Measurements from ENCODE around the gene THEMIS2.
"Not testable (repeated sequence)": the region's sequence is repeated elsewhere in the genome, so short reads cannot be mapped to it uniquely, and the experiment has no call there.

THEMIS2 gene

DNA sequence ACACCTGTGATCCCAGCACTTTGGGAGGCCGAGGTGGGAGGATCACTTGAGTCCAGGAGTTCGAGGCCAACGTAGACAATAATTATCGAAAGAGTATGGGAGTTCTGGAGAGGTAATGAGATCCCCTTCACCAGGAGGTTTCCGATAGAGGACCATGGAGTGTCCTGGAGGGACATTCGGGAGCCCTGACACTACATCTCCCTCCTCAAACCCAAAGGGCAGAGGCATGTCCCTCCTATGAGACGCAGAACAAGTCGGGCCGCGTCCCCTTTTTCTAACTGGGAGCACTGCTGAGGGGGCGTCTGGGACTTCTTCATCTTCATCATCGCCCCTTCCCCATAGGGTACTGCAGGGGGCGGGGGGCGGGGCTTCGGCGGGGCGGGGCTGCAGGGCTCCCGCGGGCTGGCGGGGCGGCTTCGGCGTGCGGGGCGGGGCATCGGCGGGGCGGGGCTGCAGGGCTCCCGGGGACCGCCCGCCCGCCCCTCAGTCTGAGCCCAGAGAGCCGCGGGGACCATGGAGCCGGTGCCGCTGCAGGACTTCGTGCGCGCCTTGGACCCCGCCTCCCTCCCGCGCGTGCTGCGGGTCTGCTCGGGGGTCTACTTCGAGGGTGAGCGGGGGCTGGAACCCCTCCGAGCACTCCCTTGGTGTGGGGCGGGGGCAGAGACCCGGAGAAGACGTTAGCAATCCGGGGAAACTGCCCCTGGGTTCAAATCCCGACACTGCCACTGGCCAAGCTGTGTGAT is at the start of gene THEMIS2:
Gene THEMIS2 (plus strand): TSS at position 486 of the 743 bp plus-strand sequence. CDS start 28 bp downstream, at position 514.
- DNase-seq (ENCODE audit: low read depth), result peak; percentile 71

GRCh38 chr1:27823784-27824183 is 48.6 kb upstream of the THEMIS2 start:
- DNase-seq (ENCODE audit: low read depth), result no peak

- no peak for DNase-seq (ENCODE audit: low read depth)
These were observed 47.9 kb upstream of the THEMIS2 start for GRCh38 chr1:27824411-27824810.

DNA sequence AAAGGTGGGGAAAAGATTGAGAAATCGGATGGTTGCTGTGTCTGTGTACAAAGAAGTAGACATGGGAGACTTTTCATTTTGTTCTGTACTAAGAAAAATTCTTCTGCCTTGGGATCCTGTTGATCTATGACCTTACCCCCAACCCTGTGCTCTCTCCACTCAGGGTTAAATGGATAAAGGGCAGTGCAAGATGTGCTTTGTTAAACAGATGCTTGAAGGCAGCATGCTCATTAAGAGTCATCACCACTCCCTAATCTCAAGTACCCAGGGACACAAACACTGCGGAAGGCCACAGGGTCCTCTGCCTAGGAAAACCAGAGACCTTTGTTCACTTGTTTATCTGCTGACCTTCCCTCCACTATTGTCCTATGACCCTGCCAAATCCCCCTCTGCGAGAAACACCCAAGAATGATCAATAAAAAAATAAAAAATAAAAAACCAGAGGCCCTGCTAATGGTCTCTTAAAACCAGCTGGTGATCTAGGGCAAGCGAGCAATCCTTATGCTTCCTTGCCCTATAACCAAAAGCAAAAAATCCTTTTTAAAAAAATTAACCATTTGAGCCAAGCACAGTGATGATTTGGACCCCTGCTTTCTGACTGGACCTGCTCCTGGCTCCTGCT is 42.9 kb upstream of the THEMIS2 start:
- DNase-seq (ENCODE audit: low read depth), result not testable (repeated sequence)

DNA sequence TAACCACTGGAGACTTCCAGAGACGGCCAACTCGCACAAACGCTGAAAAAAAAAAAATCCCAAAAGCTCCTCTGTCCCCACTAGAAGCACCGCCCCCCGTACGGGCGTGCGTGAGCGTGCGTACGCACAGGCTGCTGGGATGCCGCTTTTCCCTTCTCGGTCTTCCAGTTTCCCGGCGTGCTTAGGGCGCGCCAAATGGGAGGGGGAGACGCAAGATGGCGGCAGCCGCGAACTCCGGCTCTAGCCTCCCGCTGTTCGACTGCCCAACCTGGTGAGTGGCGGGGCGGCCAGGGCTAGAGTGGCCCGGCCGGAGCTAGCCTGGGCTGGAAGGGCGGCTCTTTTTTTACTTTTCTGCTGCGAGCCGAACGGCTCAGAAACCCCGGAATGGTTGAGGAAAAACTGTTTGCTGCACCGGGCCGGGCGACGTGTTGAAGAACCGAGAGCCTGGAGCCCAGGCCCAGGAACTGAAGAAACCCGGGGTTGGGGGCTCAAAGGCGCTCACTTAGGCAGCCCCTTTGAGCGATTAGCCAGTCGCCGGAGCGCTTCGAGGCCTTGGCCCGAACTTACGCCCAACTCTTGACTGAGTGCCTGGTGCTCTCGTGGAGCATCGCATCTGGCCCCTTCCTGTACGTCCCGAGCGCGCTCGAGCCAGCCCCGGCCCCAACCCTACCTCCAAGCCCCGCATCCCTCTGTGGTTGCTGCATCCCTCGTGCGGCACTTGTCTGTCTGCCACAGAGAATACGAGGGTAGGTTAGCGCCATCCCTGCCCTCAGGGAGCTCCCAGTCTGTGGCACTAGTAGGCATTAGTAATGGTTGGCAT is 41.5 kb upstream of the THEMIS2 start, which contains the start of gene PPP1R8:
Gene PPP1R8 (plus strand): TSS at position 162 of the 820 bp plus-strand sequence. CDS start 54 bp downstream, at position 216.
- DNase-seq (ENCODE audit: low read depth), result peak; percentile 86

DNA sequence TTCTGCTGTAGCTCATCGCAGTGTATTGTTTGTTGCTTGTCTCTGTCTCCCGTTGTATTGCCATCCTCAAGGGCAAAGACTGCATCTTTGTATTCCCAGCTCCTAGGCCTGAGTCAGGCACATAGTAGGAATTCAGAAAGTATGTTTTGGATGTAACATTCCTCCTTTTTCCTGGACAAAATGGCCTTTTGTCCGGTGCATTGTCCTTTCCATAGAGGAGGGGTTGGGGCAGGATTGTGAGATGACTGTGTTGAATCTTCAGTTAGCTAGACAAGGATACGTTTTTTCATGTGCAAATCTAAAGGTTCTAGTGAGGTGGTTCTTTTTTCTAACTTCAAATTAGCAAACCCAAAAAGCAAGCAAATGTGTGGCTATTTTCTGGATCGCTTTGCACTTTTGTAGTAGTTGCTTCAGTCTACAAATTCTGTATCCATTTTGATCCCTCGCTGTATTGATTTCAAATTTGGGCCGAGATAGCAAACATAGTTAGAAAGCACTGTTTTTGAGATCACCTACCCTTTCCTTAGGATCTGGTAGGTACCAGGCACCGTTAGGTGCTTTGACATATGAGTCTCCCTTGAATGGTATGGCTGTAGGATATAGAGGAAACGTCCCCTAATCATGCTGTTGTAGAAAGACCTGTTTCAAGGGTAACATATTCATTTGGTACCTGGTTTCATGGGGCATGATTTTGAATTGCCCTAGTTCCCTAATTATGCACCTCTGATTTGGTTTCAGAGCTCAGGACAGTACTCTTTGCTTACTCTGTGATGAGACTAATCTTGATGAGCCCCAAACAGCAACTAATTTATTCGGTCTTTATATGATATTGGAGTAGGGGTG is 40.6 kb upstream of the THEMIS2 start:
- no peak for DNase-seq (ENCODE audit: low read depth)

- no peak for DNase-seq (ENCODE audit: low read depth)
These were observed 39.6 kb upstream of the THEMIS2 start for GRCh38 chr1:27832762-27833161.

DNA sequence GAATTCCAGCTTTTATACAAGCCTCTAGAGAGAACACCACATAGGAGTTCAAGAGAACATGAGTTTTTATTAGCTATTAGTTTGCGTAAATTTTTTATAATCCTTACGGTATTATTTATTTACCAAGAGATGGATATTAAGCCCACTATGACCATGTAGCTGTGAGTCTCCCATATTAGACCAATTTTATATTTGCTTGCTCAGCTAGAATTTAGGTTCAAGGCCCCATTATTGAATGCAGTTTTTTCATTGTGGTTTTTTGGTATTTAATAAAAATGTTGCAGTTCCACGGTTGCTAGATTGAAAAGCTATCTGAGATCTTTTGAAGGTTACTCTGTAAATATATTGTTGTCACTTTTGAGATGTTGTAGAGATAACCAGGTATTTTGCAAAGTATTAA is 38.9 kb upstream of the THEMIS2 start:
- DNase-seq (ENCODE audit: low read depth), result no peak

DNA sequence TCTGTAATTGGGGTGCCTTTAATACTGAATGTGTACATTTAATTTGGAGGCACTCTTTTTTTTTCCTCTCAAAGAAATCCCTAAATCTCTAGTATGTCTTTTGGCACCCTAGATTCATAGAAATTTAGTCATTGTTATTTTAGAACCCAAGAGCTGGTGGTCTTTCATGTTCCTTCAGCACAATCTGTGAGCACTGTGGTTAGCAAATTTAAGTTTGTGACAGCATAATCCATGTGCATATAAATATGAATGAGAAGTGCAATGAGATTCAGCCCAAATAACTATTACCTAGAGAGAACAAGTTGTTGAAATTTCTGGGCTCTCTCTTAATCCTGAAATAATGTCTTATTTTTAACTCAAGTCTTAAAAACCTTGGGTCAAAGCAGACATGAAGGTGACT is 37.3 kb upstream of the THEMIS2 start:
- DNase-seq (ENCODE audit: low read depth), result no peak

GRCh38 chr1:27835501-27835900 is 36.8 kb upstream of the THEMIS2 start:
- DNase-seq (ENCODE audit: low read depth), result no peak

- no peak for DNase-seq (ENCODE audit: low read depth)
These were observed 22.4 kb upstream of the THEMIS2 start for GRCh38 chr1:27849951-27850350.

DNA sequence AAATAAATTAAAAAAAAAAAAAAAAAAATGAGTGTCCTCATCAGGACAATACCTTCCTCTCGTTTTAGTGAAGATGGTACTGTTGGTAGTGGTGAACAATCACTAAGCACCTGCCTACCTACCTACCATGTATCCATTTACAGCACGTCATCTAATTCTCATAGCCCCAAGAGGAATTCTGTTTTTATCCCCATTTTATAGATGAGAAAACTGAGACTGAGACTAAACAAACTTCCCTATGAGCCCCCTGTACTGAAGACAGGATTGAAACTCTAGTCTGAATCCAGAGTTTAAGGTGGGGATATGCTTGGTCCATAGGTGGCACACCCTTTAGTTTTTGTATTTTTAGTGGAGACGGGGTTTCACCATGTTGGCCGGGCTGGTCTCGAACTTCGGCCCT is 17.3 kb upstream of the THEMIS2 start:
- DNase-seq (ENCODE audit: low read depth), result no peak

DNA sequence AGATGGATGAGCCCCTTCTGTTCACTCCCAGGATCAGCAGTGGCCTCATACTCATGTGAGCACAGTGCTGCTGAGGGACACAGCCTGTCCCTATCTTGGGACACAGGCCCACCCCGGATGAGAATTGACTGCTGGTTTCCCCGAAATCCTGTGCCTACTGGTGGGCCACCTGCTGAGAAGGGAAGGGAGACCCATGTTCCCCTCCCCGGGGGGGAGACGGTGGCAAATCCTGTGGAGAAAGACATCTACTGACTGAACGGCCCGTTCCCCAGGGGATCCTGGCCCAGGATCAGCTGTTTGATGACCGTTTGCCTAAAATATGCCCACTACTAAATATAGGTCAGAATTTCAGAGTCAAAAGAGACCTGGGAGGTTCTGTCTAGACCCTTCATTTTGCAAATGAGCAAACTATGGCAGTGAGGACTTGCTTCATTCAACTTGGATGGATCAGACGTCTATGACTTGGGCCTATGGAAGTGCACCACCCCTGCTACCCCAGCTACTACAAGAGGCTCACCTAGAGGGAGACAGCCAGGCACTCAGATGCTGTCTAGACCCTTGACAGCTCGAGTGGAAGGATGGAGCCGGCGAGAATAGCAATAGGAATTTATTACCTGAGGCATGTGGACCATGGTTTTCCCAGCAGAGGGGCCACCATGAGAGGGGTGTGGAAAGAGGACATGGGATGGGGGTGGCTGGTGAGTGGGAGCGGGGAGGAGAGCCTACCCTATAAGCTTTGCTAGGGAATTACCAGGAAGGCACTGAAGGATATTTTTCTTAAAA is 15.6 kb upstream of the THEMIS2 start:
- no peak for DNase-seq (ENCODE audit: low read depth)

DNA sequence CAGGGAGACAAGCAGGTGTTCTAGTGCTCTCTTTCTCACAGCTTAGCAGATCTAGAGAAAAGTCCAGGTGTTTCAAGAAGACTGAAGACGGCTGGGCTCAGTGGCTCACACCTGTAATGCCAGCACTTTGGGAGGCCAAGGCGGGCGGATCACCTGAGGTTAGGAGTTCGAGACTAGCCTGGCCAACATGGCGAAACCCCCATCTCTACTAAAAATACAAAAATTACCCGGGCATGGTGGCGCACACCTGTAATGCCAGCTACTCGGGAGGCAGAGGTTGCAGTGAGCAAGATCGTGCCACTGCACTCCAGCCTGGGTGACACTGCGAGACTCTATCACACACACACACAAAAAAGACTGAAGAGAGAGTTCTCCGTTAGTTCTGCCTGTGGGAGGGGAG is 14.8 kb upstream of the THEMIS2 start:
- DNase-seq (ENCODE audit: low read depth), result not testable (repeated sequence)

DNA sequence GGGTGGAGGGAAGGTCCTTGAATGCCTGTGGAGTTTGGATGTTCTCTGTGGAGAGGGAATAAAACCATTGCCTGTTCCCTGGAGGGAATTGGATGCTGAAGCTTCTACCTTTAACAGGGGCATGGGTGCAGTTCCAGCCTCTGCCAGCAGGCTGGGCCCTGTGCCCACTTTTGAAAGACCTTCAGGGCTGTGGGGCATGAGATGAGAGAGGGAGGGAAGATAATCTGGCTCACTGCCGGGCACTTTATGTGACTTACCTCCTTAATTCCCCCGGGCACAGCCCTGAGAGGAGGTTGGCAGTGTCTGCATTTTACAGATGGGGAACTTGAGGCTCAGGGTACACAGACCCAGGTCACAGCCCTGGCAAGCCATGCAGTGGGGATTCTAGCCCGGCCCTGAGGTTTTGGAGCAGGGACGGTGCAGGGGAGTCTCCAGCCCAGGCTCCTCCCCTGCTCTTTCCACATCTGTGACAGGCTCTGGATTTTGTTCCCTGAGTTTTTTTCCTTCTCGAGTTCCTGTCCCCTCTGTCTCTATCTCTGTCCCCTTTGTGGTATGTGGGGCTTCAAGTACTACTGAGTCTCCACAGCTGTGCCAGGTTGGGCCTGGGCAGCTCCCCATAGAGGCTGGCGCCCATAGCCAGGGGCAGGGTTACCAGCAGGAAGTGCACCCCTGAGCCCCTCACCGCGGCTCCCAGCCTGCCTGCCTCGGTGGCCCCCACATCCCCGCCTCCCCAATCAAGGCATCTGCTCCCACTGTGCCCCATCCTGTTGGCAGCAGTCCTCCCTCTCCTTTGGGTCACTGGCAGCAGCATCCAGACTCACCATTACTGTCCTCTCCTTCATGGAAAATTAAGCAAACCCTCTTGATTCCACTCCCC is 14.0 kb upstream of the THEMIS2 start:
- peak; percentile 67 for DNase-seq (ENCODE audit: low read depth)

DNA sequence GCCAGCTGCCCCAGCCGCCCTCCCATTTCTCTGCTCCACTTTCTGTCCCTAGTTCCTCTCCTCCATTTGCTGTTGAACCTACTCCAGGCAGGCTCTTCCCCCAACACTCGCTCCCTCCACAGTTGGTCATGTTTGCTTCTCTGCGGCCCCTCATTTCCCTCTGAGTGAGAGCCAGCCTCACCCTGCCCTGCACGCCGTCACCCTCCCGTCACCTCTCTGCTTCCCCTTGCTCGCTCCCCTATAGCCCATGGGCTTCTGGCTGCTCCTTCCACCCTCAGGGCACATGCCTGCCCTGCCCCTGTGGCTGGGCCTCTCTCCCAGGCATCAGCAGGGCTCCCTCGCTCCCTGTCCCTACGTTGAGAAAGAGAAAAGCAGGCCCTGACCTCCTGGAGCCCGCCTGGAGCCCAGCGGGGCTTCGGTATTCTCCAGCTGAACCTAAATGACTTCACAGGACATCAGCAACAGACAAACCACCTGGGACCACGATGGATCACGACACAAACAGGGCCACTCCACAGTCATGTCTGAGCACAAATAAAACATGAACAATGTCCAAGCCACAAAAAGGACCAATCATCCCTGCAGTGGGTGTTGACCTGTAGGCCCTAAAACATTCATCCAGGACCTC is 13.3 kb upstream of the THEMIS2 start:
- DNase-seq (ENCODE audit: low read depth), result no peak

GRCh38 chr1:27861436-27861835 is 10.9 kb upstream of the THEMIS2 start:
- DNase-seq (ENCODE audit: low read depth), result no peak

DNA sequence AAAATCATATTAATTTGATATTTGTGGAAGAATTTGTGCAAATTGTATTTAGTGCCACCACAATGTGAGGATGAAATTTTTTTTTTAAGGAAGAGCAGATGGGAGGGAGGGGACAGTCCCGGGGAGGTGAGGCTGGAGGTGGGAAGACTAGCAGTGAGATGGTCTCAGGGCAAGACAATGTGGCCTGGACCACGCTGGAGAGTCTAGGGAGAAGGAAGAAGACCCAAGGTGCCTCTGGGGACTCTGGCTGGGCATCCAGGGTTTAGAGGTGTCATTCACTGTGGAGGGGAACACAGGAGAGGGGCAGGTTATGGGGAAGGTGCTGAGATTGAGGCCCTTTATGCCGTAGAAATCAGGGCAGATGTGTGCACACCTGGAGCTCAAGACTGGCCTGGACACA is 10.3 kb upstream of the THEMIS2 start:
- DNase-seq (ENCODE audit: low read depth), result no peak

Data from activated T-helper 1 cell treated with Interleukin-2 at 50 U/mL for 16 hours (primary cell).